ENCODE results near the gene RORB. TPM values are rescaled to one million over a fixed set of nuclear protein-coding genes. Genes with fewer than 3 reads are reported as not detected.

RORB gene
- total RNA-seq, 1 donor from 2014 or later = not detected

- no peak for TF ChIP-seq CTCF (IDR thresholded peaks at IDR 0.05; ENCODE audit: unreplicated experiment)
- Mint-ChIP-seq H3K27ac (no peak overlapping the region), H3K9me3 (ENCODE audit: low read depth) (no peaks in the 10 kb centered on the region), H3K4me3 (ENCODE audit: low read depth) (no peak overlapping the region), H3K36me3 (ENCODE audit: insufficient read depth) (no peaks in the 10 kb centered on the region), H3K27me3 (peaks cover 19% of the 10 kb centered on the region), H3K4me1 (ENCODE audit: low read depth) (peaks cover 2% of the 10 kb centered on the region)
- DNase-seq (ENCODE audit: low spot score, unreplicated experiment) = no peak
Measured at GRCh38 chr9:74573640-74574191, 76.6 kb downstream of the RORB start.

GRCh38 chr9:74576176-74576575 lies 79.0 kb downstream of the RORB start:
- Mint-ChIP-seq H3K27me3 (peaks cover 22% of the 10 kb centered on the region), H3K4me1 (ENCODE audit: low read depth) (peaks cover 2% of the 10 kb centered on the region), H3K4me3 (ENCODE audit: low read depth) (no peak overlapping the region), H3K36me3 (ENCODE audit: insufficient read depth) (no peaks in the 10 kb centered on the region), H3K27ac (no peak overlapping the region), H3K9me3 (ENCODE audit: low read depth) (no peaks in the 10 kb centered on the region)
- DNase-seq (ENCODE audit: low spot score, unreplicated experiment) = no peak
- no peak for TF ChIP-seq CTCF (IDR thresholded peaks at IDR 0.05; ENCODE audit: unreplicated experiment)

GRCh38 chr9:74577956-74578355 lies 80.8 kb downstream of the RORB start:
- peak; percentile 29 for TF ChIP-seq CTCF (IDR thresholded peaks at IDR 0.05; ENCODE audit: unreplicated experiment)
- Mint-ChIP-seq H3K27me3 (peaks cover 16% of the 10 kb centered on the region), H3K4me3 (ENCODE audit: low read depth) (no peak overlapping the region), H3K27ac (no peak overlapping the region), H3K4me1 (ENCODE audit: low read depth) (peaks cover 2% of the 10 kb centered on the region), H3K9me3 (ENCODE audit: low read depth) (no peaks in the 10 kb centered on the region), H3K36me3 (ENCODE audit: insufficient read depth) (no peaks in the 10 kb centered on the region)
- no peak for DNase-seq (ENCODE audit: low spot score, unreplicated experiment)

- TF ChIP-seq CTCF (IDR thresholded peaks at IDR 0.05; ENCODE audit: unreplicated experiment) = no peak
- no peaks in the 10 kb centered on the region for H3K36me3 Mint-ChIP-seq (ENCODE audit: insufficient read depth)
- H3K9me3 Mint-ChIP-seq (ENCODE audit: low read depth) = no peaks in the 10 kb centered on the region
- H3K4me1 Mint-ChIP-seq (ENCODE audit: low read depth) = no peaks in the 10 kb centered on the region
- no peak overlapping the region for H3K4me3 Mint-ChIP-seq (ENCODE audit: low read depth)
- no peak for DNase-seq (ENCODE audit: low spot score, unreplicated experiment)
- no peaks in the 10 kb centered on the region for H3K27me3 Mint-ChIP-seq
- H3K27ac Mint-ChIP-seq = no peak overlapping the region
Measured at GRCh38 chr9:74589576-74589975, 92.4 kb downstream of the RORB start.

- DNase-seq (ENCODE audit: low spot score, unreplicated experiment) = no peak
- no peaks in the 10 kb centered on the region for H3K4me1 Mint-ChIP-seq (ENCODE audit: low read depth)
Measured at GRCh38 chr9:74595286-74595685, 98.2 kb downstream of the RORB start.

More at GRCh38 chr9:74595286-74595685, 98.2 kb downstream of the RORB start:
- Mint-ChIP-seq H3K4me3 (ENCODE audit: low read depth) (no peak overlapping the region), H3K27me3 (peaks cover 6% of the 10 kb centered on the region), H3K36me3 (ENCODE audit: insufficient read depth) (no peaks in the 10 kb centered on the region), H3K9me3 (ENCODE audit: low read depth) (no peaks in the 10 kb centered on the region), H3K27ac (no peak overlapping the region)
- no peak for TF ChIP-seq CTCF (IDR thresholded peaks at IDR 0.05; ENCODE audit: unreplicated experiment)

Measured in progenitor cell of endocrine pancreas (in vitro differentiated cells).